Midbrain (tissue), 1 donor: ENCODE measurements around the gene C19orf12.
"Not testable (repeated sequence)": the region's sequence is repeated elsewhere in the genome, so short reads cannot be mapped to it uniquely, and the experiment has no call there.

Experiments
- DNase-seq: peaks from one replicate; lab custom pipeline; 2025; lab: John Stamatoyannopoulos, UW

C19orf12 gene

DNA sequence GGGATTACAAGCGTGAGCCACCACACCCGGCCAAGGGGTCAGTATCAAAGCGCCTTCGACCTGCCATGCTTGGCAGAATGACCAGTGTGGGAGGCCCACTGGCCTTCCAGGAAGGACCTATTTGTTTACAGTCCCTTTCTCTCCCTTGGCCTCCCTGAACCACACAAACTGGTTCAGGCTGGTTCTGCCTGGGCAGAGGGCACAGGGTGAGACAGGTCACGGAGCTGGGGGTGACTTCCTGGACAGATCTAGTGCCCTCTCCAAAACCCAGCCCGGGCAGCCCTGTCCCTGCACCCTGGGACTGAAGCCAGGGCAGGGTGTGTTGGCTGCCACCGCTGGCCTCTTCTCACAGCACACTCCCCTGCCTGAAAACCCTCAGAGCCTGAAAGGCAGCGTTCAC lies 38.5 kb downstream of the C19orf12 start:
- DNase-seq = no peak

- peak; percentile 80 for DNase-seq
Measured at GRCh38 chr19:29675650-29676186, 39.3 kb downstream of the C19orf12 start.

DNA sequence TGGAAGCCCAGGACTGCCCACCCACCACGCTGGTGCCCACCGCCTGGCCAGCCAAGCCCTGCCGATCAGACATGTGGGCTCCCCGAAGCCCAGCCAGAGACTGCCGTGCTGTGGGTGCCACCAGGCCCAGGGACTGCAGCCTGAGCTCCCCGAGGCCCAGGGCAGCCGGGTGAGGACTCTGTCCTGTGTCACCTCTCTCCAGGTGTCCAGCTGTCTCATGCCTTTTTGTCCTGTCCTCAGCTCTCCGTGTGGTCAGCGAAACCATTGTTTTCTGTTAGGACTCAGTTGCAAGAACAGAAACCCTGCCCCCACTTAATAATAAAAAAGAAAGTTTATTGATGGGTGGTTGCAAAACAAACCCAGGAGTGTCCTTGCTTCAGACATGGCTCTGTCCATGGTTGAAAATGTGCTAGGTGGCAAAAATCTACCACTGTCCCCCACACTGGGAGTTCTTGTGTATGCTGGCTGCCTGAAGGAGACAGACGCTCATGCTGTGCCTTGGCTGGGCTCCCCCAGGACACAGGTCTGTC lies 39.9 kb downstream of the C19orf12 start:
- DNase-seq = no peak

DNA sequence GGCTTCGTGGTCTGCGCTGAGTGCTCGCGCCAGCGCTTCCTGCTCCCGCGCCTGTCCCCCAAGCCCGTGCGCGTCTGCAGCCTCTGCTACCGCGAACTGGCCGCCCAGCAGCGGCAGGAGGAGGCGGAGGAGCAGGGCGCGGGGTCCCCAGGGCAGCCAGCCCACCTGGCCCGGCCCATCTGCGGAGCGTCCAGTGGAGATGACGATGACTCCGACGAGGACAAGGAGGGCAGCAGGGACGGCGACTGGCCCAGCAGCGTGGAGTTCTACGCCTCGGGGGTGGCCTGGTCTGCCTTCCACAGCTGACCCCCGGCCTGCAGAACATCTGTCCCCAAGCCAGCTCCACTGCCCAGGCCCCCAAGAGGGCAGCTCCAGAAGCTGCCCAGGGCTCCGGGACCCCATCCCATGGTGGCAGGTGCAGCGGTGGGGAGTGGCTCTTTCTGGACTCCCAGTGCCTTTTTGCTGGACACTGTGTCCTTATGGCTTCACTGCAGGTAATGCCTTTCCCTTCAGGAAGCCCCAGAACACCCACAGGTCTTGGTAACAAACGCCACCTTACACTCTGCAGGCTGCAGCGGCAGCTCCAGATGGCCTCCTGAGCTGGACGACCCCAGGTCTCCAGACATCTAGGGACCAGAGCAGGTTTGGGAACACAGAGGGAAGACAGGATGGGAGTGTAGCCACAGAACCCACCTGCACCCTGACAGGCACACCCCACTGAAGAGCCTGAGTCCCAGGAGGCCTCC lies 40.5 kb downstream of the C19orf12 start:
- DNase-seq = no peak

GRCh38 chr19:29673451-29674371 lies 41.4 kb downstream of the C19orf12 start:
- DNase-seq = no peak

DNA sequence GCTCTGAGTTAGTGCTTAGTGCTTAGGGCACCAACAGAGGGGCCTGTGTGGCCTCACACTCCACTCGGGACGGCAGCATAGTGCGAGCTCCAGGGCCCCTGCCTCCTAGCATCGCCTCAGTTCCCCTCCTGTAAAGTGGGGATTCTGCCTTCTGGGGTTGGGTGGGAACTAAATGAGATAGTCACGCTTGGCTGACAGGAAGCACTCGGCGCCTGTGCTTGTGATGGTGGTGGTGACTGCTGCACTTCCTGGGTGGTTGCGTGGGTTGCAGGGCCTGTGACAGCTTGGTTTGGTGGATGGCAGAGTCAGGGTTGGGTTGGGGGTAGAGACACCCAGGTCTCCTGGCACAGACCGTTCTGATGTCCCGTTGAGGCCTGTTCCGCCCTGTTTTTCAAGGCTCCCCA lies 42.1 kb downstream of the C19orf12 start:
- no peak for DNase-seq

DNA sequence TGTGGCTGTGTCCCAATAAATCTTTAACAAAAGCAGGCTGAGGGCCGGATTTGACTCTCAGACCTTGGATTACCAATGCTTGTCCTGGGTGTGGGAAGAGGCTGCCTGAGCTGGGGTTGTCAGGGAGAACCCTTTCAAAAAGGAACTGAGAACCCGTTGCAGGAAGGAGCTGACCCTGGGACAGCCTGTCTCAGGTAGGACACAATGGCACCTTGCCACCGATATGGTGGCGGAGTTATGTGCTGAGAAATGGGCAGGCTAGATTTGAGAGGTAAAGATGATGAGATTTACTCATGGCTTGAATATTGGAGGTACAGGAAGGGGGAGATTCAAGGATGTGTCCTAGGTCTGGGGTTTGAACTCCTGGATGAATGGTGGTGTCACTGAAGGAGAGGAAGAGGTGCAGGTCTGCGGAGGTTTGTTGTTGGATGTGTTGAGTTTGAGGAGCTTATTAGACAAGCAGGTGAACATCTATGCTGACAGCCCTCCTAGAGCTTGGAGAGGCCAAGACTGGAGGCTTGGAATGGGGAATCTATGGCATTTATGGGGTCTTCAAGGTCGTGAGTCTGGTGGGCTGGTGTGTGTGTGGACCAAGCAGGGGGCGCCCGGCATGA lies 42.6 kb downstream of the C19orf12 start:
- DNase-seq = no peak

DNA sequence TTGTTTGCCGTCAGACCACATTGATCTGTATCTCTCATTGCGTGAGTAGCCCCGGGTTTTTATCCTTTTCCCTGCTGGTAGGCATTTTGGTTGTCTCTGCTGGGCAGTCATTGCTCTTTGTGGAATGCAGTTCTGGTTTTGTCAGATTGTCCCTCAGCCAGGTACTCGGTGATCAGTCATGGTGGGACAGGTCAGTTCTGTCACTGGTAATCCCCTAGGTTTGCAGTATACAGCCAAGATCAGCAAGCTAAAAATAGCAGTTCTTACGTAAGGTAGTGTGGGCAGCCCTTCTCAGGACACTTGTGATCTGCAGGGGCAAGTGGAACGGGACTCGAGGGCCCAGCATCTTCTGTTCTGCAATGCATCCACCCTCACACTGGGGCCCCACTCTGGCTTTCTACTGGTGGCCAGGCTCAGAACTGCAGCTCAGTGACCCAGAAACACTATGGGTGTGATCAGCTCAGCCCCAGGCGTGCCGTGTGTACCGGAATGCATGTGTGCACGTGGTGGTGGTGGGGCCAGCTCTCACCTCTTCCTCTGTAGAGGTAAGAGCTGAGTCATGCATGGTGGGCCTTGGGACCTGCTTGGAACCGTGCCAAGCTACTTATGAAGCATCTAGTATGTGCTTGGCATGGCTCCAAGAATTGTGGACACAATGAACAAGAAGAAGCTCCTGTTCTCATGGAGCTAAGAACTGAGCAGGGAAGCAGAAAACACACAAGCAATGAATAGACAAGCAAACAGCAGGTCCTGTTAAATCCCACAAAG lies 43.5 kb downstream of the C19orf12 start:
- DNase-seq = no peak

DNA sequence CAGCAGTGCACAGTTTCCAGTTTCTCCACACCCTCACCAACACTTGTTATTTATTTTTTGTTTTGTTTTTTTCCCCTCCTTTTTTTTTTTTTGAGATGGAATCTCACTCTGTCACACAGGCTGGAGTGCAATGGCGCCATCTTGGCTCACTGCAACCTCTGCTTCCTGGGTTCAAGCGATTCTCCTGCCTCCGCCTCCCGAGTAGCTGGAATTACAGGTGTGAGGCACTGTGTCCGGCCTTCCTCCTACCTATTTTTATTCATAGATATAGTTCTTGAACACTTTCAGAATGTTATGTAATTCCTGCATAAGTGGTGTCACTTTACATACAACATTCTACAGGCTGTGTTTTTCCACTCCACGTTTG lies 44.1 kb downstream of the C19orf12 start:
- not testable (repeated sequence) for DNase-seq

DNA sequence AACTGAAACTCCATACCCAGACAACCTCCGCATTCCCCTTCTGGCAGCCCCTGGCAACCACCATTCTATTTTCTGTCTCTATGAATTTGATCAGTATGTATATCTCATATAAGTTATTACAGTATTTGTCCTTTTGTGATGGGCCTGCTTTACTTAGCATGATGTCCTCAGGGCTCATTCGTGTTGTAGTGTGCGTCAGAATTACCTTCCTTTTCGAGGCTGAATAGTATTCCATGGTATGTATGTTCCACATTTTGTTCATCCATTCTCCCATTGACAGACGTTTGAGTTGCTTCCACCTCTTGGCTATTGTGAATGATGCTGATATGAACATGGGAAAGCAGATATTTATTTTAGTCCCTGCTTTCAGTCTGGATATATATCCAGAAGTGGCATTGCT lies 44.8 kb downstream of the C19orf12 start:
- DNase-seq = no peak

DNA sequence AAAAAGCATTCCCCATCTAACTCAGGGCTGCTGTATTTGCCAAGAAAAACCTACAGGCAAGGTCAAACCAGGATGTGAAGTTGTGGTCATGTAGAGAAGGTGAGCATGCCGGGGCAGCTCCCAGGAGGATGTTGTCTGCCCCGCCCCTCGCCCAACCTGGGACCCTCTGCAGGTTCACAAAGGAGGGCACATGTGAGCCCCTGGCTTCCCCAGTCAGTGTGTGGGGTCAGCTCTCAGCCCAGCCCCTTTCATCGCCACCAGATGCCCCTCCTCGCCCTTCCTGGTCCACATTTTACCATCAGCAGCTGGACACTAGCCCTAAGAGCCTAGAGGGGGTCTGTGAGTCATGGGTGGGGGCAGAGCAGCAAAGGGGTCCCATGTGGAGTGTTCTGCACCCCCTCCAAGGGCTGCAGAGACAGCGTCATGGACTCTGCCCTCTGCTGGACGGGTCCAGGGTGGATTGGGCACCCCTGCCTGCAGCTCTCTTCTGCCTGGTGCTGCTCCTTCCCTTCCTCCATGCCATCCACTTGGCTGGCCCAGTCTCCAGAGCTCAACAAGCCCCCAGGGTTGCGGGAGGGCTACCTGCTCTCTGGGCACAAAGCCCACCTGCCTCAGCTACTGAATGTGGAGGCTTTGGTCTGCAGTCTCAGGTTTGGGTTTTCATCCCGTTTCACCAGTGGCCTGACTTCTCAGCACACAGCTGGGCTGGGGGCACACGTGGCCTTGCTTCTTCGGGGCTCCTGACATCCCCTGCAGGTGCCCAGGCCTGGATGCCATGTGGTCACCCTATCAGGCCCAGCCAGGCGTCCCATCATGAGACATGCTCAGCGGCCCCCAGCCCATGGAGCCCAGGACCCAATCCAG lies 46.1 kb downstream of the C19orf12 start:
- no peak for DNase-seq

GRCh38 chr19:29667901-29668341 lies 47.1 kb downstream of the C19orf12 start:
- no peak for DNase-seq

- DNase-seq = no peak
Measured at GRCh38 chr19:29667387-29667783, 47.7 kb downstream of the C19orf12 start.

GRCh38 chr19:29666578-29667386 lies 48.3 kb downstream of the C19orf12 start:
- DNase-seq = peak; percentile 27

DNA sequence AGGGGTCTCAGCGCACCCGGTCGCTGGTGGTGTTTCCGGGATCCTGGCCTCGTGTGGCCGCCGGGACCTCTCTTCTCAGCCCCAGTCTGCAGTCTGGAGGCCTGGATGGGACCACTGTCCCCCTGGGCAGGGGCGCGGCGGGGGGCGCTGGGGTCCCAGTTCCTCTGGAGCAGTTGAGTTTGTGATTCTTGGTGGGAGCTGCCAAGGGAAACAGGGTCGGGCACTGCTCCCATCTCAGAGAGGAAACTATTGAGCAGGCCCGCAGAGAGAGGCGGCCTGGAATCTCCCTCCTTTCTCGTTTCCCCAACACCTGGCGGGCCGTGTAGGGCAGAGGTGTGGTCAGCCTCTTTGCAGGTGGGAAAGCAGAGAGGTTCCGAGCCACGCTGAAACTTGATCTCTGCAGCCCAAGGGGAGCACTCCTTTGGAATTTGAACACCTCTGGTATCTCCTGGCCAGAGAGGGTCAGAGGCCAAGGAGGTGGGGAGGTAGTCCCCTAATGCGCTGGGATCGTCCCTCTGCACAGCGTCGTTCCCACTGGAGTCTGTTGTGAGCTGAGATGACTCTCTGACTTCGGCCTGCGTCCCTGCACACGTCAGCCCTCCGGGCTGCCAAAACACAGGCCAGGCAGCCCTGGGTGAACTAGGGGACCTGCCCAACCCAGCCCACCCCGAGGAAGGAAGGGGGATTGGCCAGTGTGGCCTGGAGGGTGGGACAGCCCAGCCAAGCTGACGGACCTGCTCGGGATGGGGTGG lies 49.1 kb downstream of the C19orf12 start:
- DNase-seq = no peak

GRCh38 chr19:29665215-29665825 lies 49.7 kb downstream of the C19orf12 start, which contains the start of gene PLEKHF1:
TSS of gene PLEKHF1 (plus strand) at chr19:29665461. CDS start at chr19:29673840, 8,379 bp downstream.
- DNase-seq = peak; percentile 92

GRCh38 chr19:29664753-29665214 lies 50.3 kb downstream of the C19orf12 start:
- no peak for DNase-seq
